ENCODE results near the gene FBXO38. TPM values are rescaled to one million over a fixed set of nuclear protein-coding genes. Genes with fewer than 3 reads are reported as not detected.

FBXO38 gene
- total RNA-seq, 1 experiment from 2014 or later: 36.3 TPM

DNA sequence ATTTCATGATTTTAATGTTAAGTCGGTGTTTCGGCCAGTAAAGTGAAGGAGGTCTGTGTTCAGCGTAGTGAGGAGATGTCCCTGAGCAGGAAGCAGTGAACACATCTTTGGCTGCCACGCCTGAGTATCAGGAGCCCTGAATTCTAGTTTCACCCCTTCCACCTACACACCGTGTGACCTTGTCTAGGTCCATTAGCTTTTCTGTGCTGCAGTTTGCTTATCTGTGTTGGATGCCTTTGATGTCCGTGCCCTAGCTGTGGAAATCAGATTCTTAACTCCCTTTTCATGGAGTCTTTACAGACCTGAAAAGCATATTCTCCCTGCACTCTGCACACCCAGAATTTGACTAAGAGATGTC lies 601 bp downstream of the FBXO38 start:
- TSS peak; percentile 63 for BruUV-seq (replicated peaks)
- ChIA-PET POLR2A (no interaction called here), RAD21 (ENCODE audit: low non-redundant PET in 1 of 2, low total read pairs in 2 of 2, uncharacterized antibody in 2 of 2, unreplicated experiment in 2 of 2) (no interaction called here), CTCF (interaction anchor here (1.0 kb wide), 1 partner anchor 10 kb away, joined by 3 read pairs; no protein-coding TSS in a partner anchor)
- intact Hi-C loops (cut with micrococcal nuclease): loop anchor here (5.0 kb wide), 1 partner anchor 348 kb away; no protein-coding TSS in a partner anchor
- H3K4me2 ChIP-seq (ENCODE audit: low read length): peak overlapping the region; percentile 82
- H3K79me2 ChIP-seq (ENCODE audit: insufficient read depth, low read length): peaks cover 51% of the 10 kb centered on the region
- peaks cover 4 to 21% of the 10 kb centered on the region in 2 experiments; a peak in 3 of 4 replicates for H3K4me1 ChIP-seq (ENCODE audit: control insufficient read depth in 1 of 2, insufficient read depth in 2 of 2, low read length in 2 of 2)
- H4K20me1 ChIP-seq (ENCODE audit: insufficient read depth): no peaks in the 10 kb centered on the region
- no peaks in the 10 kb centered on the region for H3K36me3 ChIP-seq (ENCODE audit: control insufficient read depth in 1 of 2, insufficient read depth in 2 of 2, low read length in 2 of 2)
- DNase-seq (ENCODE audit: low read depth, low spot score) (no peak), ATAC-seq (peak; percentile 8)
- H3K9me2 ChIP-seq (ENCODE audit: insufficient read depth): no peaks in the 10 kb centered on the region
- no peak overlapping the region for H2AFZ ChIP-seq (ENCODE audit: low read depth, low read length, poor library complexity, severe bottlenecking)
- no peaks in the 10 kb centered on the region for H3K9me3 ChIP-seq (ENCODE audit: control insufficient read depth in 1 of 2, insufficient read depth in 1 of 2, low read depth in 1 of 2, low read length in 2 of 2)
- peak overlapping the region; percentile 82 for H3K9ac ChIP-seq (ENCODE audit: low read length)
- TF ChIP-seq RAD21 (IDR thresholded peaks at IDR 0.05; ENCODE audit: low read depth) (no peak), SRF (IDR thresholded peaks at IDR 0.05; ENCODE audit: low read depth) (no peak), TCF7L2 (IDR thresholded peaks at IDR 0.05; ENCODE audit: borderline replicate concordance, extremely low read depth, insufficient read depth, insufficient read length) (no peak), JUND (IDR thresholded peaks at IDR 0.05) (no peak), EGR1 (IDR thresholded peaks at IDR 0.05; ENCODE audit: low read depth) (no peak), SIN3A (IDR thresholded peaks at IDR 0.05; ENCODE audit: low read depth) (no peak)
- TF ChIP-seq, protein P1, sequence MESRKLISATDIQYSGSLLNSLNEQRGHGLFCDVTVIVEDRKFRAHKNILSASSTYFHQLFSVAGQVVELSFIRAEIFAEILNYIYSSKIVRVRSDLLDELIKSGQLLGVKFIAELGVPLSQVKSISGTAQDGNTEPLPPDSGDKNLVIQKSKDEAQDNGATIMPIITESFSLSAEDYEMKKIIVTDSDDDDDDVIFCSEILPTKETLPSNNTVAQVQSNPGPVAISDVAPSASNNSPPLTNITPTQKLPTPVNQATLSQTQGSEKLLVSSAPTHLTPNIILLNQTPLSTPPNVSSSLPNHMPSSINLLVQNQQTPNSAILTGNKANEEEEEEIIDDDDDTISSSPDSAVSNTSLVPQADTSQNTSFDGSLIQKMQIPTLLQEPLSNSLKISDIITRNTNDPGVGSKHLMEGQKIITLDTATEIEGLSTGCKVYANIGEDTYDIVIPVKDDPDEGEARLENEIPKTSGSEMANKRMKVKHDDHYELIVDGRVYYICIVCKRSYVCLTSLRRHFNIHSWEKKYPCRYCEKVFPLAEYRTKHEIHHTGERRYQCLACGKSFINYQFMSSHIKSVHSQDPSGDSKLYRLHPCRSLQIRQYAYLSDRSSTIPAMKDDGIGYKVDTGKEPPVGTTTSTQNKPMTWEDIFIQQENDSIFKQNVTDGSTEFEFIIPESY (IDR thresholded peaks at IDR 0.05; ENCODE audit: extremely low read depth, insufficient replicate concordance, low read length): no peak
- H3K27me3 ChIP-seq (ENCODE audit: insufficient read depth, low read length): no peaks in the 10 kb centered on the region
- H3K4me3 ChIP-seq (replicated peaks in 1 of 2; ENCODE audit: low read depth in 1 of 2, low read length in 2 of 2): peak overlapping the region; percentile 85
- H3K27ac ChIP-seq (ENCODE audit: low read depth, low read length): peak overlapping the region; percentile 47

DNA sequence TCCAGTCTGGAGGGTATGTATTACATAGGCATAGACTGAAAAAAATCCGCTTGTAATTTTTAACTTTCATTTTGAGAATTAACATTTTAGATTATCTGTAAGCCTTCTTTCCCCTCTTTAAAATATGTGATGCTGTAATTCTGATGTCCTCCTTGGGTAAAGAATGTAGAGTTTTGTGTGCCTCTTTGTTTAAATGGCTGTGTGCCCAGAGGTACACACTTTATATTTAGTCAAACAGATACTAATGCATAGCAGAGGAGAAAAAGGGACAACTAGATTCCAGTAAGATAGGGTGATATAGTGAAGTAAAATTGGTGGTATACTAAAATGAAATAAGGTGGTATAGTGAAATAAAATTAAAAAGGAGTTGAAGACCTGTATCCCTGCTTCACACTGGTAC lies 1.3 kb downstream of the FBXO38 start:
- CTCF ChIA-PET: no interaction called here
- peaks cover 53% of the 10 kb centered on the region for H3K79me2 ChIP-seq (ENCODE audit: insufficient read depth, low read length)
- H3K4me2 ChIP-seq (ENCODE audit: low read length): peak overlapping the region; percentile 82
- peak overlapping the region; percentile 85 for H3K4me3 ChIP-seq (replicated peaks in 1 of 2; ENCODE audit: low read depth in 1 of 2, low read length in 2 of 2)
- DNase-seq (ENCODE audit: low read depth, low spot score) (no peak), ATAC-seq (no peak)
- intact Hi-C loops (cut with micrococcal nuclease): no loop called here
- H3K36me3 ChIP-seq (ENCODE audit: control insufficient read depth in 1 of 2, insufficient read depth in 2 of 2, low read length in 2 of 2): no peaks in the 10 kb centered on the region
- H3K27ac ChIP-seq (ENCODE audit: low read depth, low read length): no peak overlapping the region
- no peaks in the 10 kb centered on the region for H3K9me2 ChIP-seq (ENCODE audit: insufficient read depth)
- H4K20me1 ChIP-seq (ENCODE audit: insufficient read depth): no peaks in the 10 kb centered on the region
- H3K27me3 ChIP-seq (ENCODE audit: insufficient read depth, low read length): no peaks in the 10 kb centered on the region
- no TSS peak for BruUV-seq (replicated peaks)
- H2AFZ ChIP-seq (ENCODE audit: low read depth, low read length, poor library complexity, severe bottlenecking): no peak overlapping the region
- POLR2A ChIA-PET: no interaction called here
- RAD21 ChIA-PET (ENCODE audit: low non-redundant PET in 1 of 2, low total read pairs in 2 of 2, uncharacterized antibody in 2 of 2, unreplicated experiment in 2 of 2): no interaction called here
- no peaks in the 10 kb centered on the region for H3K9me3 ChIP-seq (ENCODE audit: control insufficient read depth in 1 of 2, insufficient read depth in 1 of 2, low read depth in 1 of 2, low read length in 2 of 2)
- H3K9ac ChIP-seq (ENCODE audit: low read length): peak overlapping the region; percentile 82
- H3K4me1 ChIP-seq (ENCODE audit: control insufficient read depth in 1 of 2, insufficient read depth in 2 of 2, low read length in 2 of 2): peaks cover 4 to 21% of the 10 kb centered on the region in 2 experiments; a peak in 3 of 4 replicates
- TF ChIP-seq FOSL1 (IDR thresholded peaks at IDR 0.05; ENCODE audit: low read depth) (no peak), POLR2A (IDR thresholded peaks at IDR 0.05; ENCODE audit: borderline replicate concordance, extremely low read depth, insufficient read depth, insufficient read length) (no peak), YY1 (IDR thresholded peaks at IDR 0.05; ENCODE audit: extremely low read depth, insufficient replicate concordance, low read depth, low read length) (no peak), SRF (IDR thresholded peaks at IDR 0.05; ENCODE audit: low read depth) (no peak), TCF7L2 (IDR thresholded peaks at IDR 0.05; ENCODE audit: borderline replicate concordance, extremely low read depth, insufficient read depth, insufficient read length) (no peak), ZNF274 (IDR thresholded peaks at IDR 0.05; ENCODE audit: low read depth, low read length) (no peak), POLR2AphosphoS5 (IDR thresholded peaks at IDR 0.05; ENCODE audit: low read depth, low read length) (no peak), CBX3 (IDR thresholded peaks at IDR 0.05; ENCODE audit: low read depth) (no peak)
- TF ChIP-seq, protein P2, sequence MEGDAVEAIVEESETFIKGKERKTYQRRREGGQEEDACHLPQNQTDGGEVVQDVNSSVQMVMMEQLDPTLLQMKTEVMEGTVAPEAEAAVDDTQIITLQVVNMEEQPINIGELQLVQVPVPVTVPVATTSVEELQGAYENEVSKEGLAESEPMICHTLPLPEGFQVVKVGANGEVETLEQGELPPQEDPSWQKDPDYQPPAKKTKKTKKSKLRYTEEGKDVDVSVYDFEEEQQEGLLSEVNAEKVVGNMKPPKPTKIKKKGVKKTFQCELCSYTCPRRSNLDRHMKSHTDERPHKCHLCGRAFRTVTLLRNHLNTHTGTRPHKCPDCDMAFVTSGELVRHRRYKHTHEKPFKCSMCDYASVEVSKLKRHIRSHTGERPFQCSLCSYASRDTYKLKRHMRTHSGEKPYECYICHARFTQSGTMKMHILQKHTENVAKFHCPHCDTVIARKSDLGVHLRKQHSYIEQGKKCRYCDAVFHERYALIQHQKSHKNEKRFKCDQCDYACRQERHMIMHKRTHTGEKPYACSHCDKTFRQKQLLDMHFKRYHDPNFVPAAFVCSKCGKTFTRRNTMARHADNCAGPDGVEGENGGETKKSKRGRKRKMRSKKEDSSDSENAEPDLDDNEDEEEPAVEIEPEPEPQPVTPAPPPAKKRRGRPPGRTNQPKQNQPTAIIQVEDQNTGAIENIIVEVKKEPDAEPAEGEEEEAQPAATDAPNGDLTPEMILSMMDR (IDR thresholded peaks at IDR 0.05 in 2 of 3, conservative IDR thresholded peaks at IDR 0.05 in 1 of 3; ENCODE audit: borderline replicate concordance in 1 of 3, insufficient read depth in 1 of 3, low read depth in 2 of 3, low read length in 2 of 3): no peak
- TF ChIP-seq, protein P1 (IDR thresholded peaks at IDR 0.05; ENCODE audit: extremely low read depth, insufficient replicate concordance, low read length): no peak

Measured in HCT116 (cell line).